ENCODE data around the gene HAP1.
A peak's percentile ranks its signal among the peaks of the same experiment; 100 is the strongest.

Gene HAP1

DNA sequence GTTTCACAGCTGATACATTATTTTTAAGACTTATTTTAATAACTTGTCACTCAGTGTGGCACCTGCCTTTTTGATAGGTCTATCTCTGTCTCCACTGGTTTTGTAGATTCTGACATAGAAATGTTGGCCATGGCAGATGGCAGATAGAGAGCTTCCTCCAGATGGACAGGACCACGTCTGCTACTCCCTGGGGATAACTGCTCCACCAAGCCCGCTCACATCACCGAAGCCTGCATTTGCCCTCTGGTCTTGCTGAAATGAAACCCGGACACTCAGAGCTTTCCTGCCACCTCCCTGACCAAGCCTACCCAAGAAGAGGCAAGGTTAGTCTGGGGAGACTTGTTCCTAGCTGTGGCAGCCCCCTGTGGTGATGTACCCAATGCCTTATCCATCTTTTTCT, 16.4 kb upstream of the HAP1 start:
- H3K36me3 Mint-ChIP-seq (ENCODE audit: insufficient read depth) = no peaks in the 10 kb centered on the region
- no peaks in the 10 kb centered on the region for H3K9me3 Mint-ChIP-seq
- DNase-seq (no peak), ATAC-seq (replicated peaks) (no peak)
- H3K27ac Mint-ChIP-seq = no peak overlapping the region
- H3K4me3 Mint-ChIP-seq = no peak overlapping the region
- H3K4me1 Mint-ChIP-seq (ENCODE audit: low read depth in 2 of 2) = no peaks in the 10 kb centered on the region
- peaks cover 20 to 52% of the 10 kb centered on the region in 2 donors for H3K27me3 Mint-ChIP-seq

DNA sequence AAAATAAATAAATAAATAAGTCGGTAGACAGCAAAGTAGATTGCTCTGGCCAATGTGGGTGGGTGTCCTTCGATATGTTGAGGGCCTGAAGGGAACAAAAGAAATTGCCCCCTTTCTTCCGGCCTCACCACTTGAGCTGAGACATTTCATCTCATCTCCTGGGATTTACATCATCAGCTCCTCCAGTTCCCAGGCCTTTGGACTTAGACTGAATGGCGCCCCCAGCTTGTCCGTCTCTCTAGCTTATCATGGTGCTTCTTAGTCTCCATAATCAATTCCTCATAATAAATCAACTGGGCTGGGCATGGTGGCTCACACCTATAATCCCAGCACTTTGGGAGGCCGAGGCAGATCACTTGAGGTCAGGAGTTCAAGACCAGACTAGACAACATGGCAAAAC, 13.8 kb upstream of the HAP1 start:
- H3K27ac Mint-ChIP-seq = no peak overlapping the region
- no peaks in the 10 kb centered on the region for H3K36me3 Mint-ChIP-seq (ENCODE audit: insufficient read depth)
- no peak for ATAC-seq (replicated peaks)
- H3K4me1 Mint-ChIP-seq (ENCODE audit: low read depth in 2 of 2) = no peaks in the 10 kb centered on the region
- H3K9me3 Mint-ChIP-seq = no peaks in the 10 kb centered on the region
- DNase-seq = no peak
- H3K4me3 Mint-ChIP-seq = no peak overlapping the region
- peaks cover 20 to 31% of the 10 kb centered on the region in 2 donors for H3K27me3 Mint-ChIP-seq

DNA sequence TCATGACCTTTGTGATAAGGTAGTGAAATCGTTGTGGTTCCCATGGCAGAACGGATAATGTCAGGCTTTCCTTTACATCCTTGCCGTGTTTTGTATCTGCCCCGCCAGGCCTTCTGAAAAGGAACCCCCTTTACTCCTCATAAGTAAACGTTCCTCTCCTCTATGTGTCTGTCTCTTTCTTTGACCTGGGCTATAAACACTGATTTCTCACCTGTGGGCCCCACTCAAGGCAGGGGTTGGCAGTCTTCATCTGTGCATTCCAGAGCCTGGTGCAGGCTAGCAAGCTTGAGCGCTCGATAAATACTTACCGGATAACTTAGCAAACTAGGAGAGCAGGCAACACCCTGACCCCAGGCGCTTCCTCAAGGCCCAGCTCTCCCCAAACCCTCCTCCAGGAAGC, 7.3 kb upstream of the HAP1 start:
- Mint-ChIP-seq H3K4me1 (ENCODE audit: low read depth in 2 of 2) (peaks cover 0 to 1% of the 10 kb centered on the region in 2 donors), H3K27ac (no peak overlapping the region), H3K27me3 (peaks cover 17 to 20% of the 10 kb centered on the region in 2 donors), H3K4me3 (no peak overlapping the region), H3K9me3 (no peaks in the 10 kb centered on the region), H3K36me3 (ENCODE audit: insufficient read depth) (peaks cover 3% of the 10 kb centered on the region)
- DNase-seq = no peak
- no peak for ATAC-seq (replicated peaks)

DNA sequence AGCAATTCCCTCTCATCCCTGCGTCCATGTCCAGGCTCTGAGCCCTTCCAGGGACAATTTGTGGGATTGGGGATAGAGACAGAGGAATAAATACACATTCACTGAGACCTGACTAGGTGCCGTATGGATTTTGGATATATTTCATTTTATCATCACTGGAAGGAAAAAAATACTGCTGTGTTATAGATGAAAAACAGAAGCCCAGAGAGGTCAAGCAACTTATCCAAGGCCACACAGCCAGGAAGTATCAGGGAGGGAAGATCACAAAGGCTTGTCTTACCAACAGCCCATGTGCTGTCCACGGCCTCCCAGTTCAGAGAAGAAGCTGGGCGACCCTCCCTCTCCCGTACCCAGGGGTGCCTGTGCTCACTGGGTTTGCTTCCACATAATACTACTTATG, 6.1 kb upstream of the HAP1 start:
- ATAC-seq (replicated peaks) (no peak), DNase-seq (no peak)
- Mint-ChIP-seq H3K27ac (no peak overlapping the region), H3K27me3 (peaks cover 24% of the 10 kb centered on the region in 2 donors), H3K9me3 (no peaks in the 10 kb centered on the region), H3K4me1 (ENCODE audit: low read depth in 2 of 2) (peaks cover 0 to 1% of the 10 kb centered on the region in 2 donors), H3K4me3 (no peak overlapping the region), H3K36me3 (ENCODE audit: insufficient read depth) (peaks cover 3% of the 10 kb centered on the region)

DNA sequence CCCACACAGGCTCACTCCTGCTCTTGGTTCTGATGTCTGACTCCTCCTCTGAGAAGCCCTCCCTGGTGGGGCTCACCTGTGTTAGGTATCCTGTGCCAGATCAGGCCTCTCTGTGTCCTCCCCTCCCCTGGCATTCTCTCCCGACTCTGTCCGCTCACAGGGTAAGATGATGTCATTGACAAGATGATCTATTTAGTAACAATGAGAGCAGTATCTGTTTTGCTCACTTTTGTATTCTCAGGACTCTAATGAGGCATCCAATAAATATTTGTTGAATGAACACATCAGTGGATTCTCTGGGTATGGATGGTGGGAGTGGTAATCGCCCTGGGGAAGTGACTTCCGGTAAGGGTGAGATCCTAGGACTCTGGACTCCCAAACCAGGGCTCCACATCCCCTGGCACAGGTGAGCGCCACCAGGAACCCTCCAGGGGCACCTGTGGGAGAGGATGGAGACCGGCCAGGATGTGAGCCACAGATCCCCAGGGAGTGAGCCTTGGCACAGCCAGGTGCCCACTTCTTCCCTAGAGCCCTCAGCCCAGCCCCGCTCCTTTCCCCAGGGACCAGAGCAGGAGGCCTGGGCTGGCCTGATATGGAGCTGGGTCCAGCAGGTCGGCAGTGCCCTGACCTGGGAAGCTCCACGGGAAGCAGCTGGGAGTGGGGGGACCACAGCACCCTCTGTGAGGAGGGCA, 5.4 kb upstream of the HAP1 start:
- Mint-ChIP-seq H3K4me3 (no peak overlapping the region), H3K4me1 (ENCODE audit: low read depth in 2 of 2) (peaks cover 3% of the 10 kb centered on the region in 2 donors), H3K9me3 (no peaks in the 10 kb centered on the region), H3K27me3 (peaks cover 31% of the 10 kb centered on the region in 2 donors), H3K36me3 (ENCODE audit: insufficient read depth) (peaks cover 3% of the 10 kb centered on the region), H3K27ac (no peak overlapping the region)
- ATAC-seq (replicated peaks) (no peak), DNase-seq (no peak)

DNA sequence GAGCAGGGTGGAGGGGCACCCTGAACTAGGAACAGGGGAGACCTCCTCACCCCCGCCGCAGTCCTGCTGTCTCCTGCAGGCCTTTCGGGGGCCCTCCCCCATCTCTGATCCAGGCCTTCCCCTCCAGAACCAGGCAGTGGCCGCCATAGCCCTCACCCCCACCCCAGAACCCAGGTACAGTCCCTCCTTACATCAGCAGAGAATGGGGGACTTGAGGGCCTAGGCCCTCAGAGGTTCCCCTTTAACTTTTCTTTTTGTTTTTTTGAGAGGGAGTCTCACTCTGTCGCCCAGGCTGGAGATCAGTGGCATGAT, 4.3 kb upstream of the HAP1 start:
- H3K9me3 Mint-ChIP-seq = no peaks in the 10 kb centered on the region
- peaks cover 3% of the 10 kb centered on the region for H3K36me3 Mint-ChIP-seq (ENCODE audit: insufficient read depth)
- no peak overlapping the region for H3K4me3 Mint-ChIP-seq
- H3K4me1 Mint-ChIP-seq (ENCODE audit: low read depth in 2 of 2) = peaks cover 3% of the 10 kb centered on the region in 2 donors
- no peak overlapping the region for H3K27ac Mint-ChIP-seq
- ATAC-seq (replicated peaks) = no peak
- no peak for DNase-seq
- peaks cover 35 to 42% of the 10 kb centered on the region in 2 donors for H3K27me3 Mint-ChIP-seq

DNA sequence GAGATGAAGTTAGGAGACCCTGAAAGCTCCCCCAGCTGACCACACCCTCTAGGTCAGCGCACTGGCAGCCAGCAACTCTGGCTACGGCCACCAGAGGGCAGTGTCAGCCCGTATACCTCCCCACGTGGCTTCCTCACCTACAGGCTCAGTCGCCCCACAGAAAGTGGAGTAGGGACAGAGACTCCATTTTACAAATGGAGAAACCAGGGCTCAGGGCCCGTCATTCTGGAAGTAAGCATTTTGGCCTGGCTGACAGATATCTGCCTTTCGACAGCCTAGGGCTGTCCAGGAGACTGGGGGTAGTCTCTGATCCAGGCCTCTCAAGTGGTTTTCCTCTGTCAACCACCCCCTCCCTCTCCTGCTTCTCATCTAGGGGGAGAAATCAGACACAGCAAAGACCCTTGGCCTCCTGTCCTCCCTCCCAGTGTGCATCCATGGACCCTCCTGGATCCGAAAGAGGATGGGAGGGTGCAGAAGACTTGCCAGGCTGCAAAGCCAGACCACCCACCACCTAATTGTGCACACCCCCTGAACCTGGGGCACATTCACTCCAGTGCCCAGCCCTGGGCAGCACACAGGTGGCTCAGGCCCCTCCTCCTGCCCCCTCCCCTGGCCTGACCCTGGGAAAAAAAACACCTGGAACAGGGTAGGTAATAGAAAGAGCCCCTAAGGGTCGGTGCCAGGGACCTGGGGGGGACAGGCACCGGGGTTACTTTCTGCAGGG, 3.8 kb upstream of the HAP1 start:
- H3K27ac Mint-ChIP-seq = no peak overlapping the region
- H3K36me3 Mint-ChIP-seq (ENCODE audit: insufficient read depth) = peaks cover 3% of the 10 kb centered on the region
- DNase-seq = peak; percentile 68 to 78 (median 74)
- H3K9me3 Mint-ChIP-seq = no peaks in the 10 kb centered on the region
- ATAC-seq (replicated peaks) = peak; percentile 94
- H3K4me1 Mint-ChIP-seq (ENCODE audit: low read depth in 2 of 2) = peaks cover 3 to 5% of the 10 kb centered on the region in 2 donors
- H3K27me3 Mint-ChIP-seq = peaks cover 40 to 47% of the 10 kb centered on the region in 2 donors
- peak overlapping the region in 1 of 2 donors; percentile 42 for H3K4me3 Mint-ChIP-seq

DNA sequence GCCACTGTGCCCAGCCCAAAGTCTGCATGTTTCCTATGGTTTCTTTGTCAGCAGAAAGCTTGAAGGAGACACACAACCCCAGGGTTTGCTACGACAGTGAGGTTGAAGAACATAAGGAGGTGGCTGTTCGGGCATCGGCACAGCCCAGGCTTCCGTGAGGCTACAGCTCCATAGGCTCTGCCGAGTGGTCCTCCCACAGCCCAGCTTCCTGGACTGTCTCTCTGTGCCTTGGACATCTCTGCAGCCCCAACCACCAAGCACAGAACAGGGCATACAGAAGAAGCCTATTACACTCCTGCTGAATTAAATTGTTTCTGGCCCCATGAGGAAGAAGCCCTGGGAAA, 3.2 kb upstream of the HAP1 start:
- no peak overlapping the region for H3K27ac Mint-ChIP-seq

DNA sequence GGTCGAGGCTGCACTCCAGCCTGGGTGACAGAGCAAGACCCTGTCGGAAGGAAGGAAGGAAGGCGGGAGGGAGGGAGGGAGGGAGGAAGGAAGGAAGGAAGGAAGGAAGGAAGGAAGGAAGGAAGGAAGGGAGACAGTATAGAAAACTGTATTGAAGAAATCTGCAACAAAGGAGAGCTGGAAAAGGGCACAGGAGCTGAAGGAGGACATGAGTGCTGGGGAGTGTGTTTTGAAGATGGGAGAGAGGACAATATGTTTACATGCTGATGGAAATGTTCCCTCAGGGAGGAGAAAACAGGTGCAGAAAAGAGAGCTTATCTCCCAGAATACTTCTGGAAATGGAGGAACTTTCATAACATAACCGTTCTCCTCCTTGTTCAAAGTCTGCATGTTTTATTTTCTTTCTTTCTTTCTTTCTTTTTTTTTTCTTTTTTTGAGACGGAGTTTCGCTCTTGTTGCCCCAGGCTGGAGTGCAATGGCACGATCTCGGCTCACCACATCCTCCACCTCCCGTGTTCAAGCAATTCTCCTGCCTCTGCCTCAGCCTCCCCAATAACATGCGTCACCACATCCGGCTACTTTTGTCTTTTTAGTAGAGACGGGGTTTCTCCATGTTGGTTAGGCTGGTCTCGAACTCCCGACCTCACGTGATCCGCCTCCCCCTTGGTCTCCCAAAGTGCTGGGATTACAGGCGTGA, 2.7 kb upstream of the HAP1 start:
- Mint-ChIP-seq H3K27me3 (peaks cover 49 to 58% of the 10 kb centered on the region in 2 donors), H3K27ac (no peak overlapping the region), H3K4me1 (ENCODE audit: low read depth in 2 of 2) (peaks cover 3 to 5% of the 10 kb centered on the region in 2 donors), H3K9me3 (no peaks in the 10 kb centered on the region), H3K36me3 (ENCODE audit: insufficient read depth) (peaks cover 3% of the 10 kb centered on the region), H3K4me3 (peak overlapping the region in 1 of 2 donors; percentile 42)
- DNase-seq = no peak
- ATAC-seq (replicated peaks) = no peak

More for the DNA sequence above, 3.2 kb upstream of the HAP1 start:
- ATAC-seq (replicated peaks) (peak; percentile 26), DNase-seq (no peak)
- H3K4me1 Mint-ChIP-seq (ENCODE audit: low read depth in 2 of 2) = peaks cover 3 to 5% of the 10 kb centered on the region in 2 donors
- peaks cover 3% of the 10 kb centered on the region for H3K36me3 Mint-ChIP-seq (ENCODE audit: insufficient read depth)
- H3K27me3 Mint-ChIP-seq = peaks cover 44 to 53% of the 10 kb centered on the region in 2 donors
- peak overlapping the region in 1 of 2 donors; percentile 42 for H3K4me3 Mint-ChIP-seq
- no peaks in the 10 kb centered on the region for H3K9me3 Mint-ChIP-seq

DNA sequence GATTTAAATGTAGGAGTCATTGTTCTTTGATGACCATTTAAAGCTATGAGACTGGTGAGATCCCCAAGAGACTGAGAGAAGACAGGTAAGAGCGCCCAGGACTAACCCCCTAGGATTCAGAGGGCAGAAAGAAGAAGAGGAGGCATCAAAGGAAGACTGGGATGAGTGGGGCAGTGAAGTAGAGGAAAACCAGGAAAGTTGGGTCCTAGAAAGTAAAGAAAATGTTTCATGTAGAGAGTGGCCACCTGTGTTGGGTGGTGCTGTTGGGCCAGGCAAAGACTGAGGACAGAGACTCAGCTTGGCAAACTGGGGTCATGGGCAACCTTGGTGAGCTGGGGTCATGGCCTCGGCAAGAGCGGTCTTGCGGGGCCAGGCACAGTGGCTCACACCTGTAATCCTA, 1.3 kb upstream of the HAP1 start:
- no peak overlapping the region for H3K27ac Mint-ChIP-seq
- no peaks in the 10 kb centered on the region for H3K9me3 Mint-ChIP-seq
- peaks cover 3 to 5% of the 10 kb centered on the region in 2 donors for H3K4me1 Mint-ChIP-seq (ENCODE audit: low read depth in 2 of 2)
- H3K4me3 Mint-ChIP-seq = no peak overlapping the region
- H3K36me3 Mint-ChIP-seq (ENCODE audit: insufficient read depth) = peaks cover 3% of the 10 kb centered on the region
- DNase-seq (no peak), ATAC-seq (replicated peaks) (no peak)
- peaks cover 60 to 72% of the 10 kb centered on the region in 2 donors for H3K27me3 Mint-ChIP-seq

DNA sequence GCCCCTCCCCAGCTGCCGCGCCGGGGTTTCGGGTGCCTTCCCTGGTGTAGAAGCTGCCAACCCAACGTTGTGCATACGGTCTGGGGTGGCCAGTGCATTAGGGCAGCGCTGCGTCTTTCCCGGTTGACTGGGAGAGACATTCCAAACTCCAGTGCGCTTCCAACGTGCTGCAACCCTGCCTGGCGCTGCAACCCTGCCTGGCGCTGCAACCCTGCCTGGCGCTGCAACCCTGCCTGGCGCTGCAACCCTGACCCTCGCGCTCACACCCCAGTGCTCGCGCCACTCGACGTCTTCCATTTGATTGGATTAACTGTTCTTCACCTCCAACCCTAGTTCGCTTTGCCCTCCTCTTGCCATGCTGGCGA, 488 bp upstream of the HAP1 start:
- H3K27me3 Mint-ChIP-seq = peaks cover 60 to 74% of the 10 kb centered on the region in 2 donors
- no peak for ATAC-seq (replicated peaks)
- H3K27ac Mint-ChIP-seq = no peak overlapping the region
- no peak for DNase-seq
- no peaks in the 10 kb centered on the region for H3K9me3 Mint-ChIP-seq
- peaks cover 3% of the 10 kb centered on the region for H3K36me3 Mint-ChIP-seq (ENCODE audit: insufficient read depth)
- H3K4me1 Mint-ChIP-seq (ENCODE audit: low read depth in 2 of 2) = peaks cover 3 to 5% of the 10 kb centered on the region in 2 donors
- no peak overlapping the region for H3K4me3 Mint-ChIP-seq

DNA sequence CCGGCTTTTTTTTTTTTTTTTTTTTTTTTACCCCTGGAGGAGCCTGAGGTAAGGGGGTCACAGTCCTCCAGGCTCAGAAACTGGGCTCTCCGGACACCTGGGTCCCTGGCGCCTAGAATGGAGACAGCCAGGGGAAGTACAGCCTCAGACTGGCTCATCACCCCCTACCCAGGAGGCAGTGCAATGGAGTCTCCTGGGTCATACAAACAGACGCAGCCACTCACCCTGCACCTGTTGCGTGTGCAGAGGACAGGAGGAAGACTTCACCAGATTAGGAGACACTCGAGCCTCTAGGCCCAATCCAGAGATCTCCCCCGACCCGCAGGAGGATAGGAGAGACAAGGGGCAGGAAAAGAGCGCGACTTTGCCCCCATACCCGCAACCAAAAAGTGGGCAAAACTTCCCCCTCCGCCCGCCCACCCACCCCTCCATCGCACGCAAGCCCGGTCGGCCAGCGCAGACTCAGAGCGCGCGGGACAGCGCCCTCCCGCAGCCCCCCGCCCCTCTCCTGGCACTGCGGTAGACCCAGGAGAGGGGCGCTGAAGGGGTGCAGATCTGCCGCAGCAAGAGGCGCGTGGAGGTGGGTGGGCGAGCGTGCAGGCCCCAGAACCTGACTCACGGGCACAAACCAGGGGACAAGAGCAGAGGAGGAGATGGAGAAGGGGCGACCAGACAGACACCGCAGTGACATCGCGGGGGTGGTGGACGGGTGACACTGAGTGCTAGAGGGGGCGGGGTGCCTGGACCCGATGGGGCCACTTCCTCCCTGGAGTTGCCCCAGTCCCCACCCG, 900 bp downstream of the HAP1 start:
- Mint-ChIP-seq H3K4me1 (ENCODE audit: low read depth in 2 of 2) (peaks cover 3 to 5% of the 10 kb centered on the region in 2 donors), H3K27ac (no peak overlapping the region), H3K9me3 (no peaks in the 10 kb centered on the region), H3K27me3 (peaks cover 60 to 77% of the 10 kb centered on the region in 2 donors), H3K36me3 (ENCODE audit: insufficient read depth) (no peaks in the 10 kb centered on the region), H3K4me3 (no peak overlapping the region)
- ATAC-seq (replicated peaks) (no peak), DNase-seq (no peak)

DNA sequence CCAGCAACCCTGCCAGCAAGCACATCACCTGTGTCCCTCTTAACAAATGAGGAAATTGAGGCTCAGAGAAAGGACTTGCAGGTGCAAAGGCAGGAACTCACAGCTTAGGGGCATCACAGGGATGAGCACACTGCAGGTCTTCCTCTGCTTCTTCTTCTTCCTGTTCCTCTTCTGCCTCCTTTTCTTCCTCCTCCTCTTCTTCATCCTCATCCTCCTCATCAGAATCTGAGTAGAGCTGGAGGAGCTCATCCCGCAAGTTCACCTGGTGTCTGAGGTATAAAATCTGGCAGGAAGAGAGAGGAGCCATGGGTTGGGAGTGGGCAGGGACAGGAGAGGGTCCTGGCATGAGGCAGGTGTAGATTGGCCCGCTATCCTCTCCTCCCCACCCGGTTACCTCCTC, 2.6 kb downstream of the HAP1 start:
- Mint-ChIP-seq H3K27me3 (peaks cover 52 to 83% of the 10 kb centered on the region in 2 donors), H3K4me3 (no peak overlapping the region), H3K27ac (no peak overlapping the region), H3K36me3 (ENCODE audit: insufficient read depth) (no peaks in the 10 kb centered on the region), H3K9me3 (no peaks in the 10 kb centered on the region), H3K4me1 (ENCODE audit: low read depth in 2 of 2) (peaks cover 3 to 4% of the 10 kb centered on the region in 2 donors)
- no peak for DNase-seq
- no peak for ATAC-seq (replicated peaks)

Measured in effector memory CD8-positive, alpha-beta T cell (primary cell).